Measurements from ENCODE around the gene SMURF2.

- TF ChIP-seq CTCF (conservative IDR thresholded peaks at IDR 0.05; ENCODE audit: low read depth, low read length) (no peak), RFX5 (IDR thresholded peaks at IDR 0.05; ENCODE audit: low read depth, low read length) (no peak), SMC3 (IDR thresholded peaks at IDR 0.05; ENCODE audit: low read depth, low read length) (no peak), CEBPB (IDR thresholded peaks at IDR 0.05; ENCODE audit: low read depth, low read length) (no peak), POLR2A (IDR thresholded peaks at IDR 0.05; ENCODE audit: low read depth, low read length) (no peak), ELK1 (IDR thresholded peaks at IDR 0.05; ENCODE audit: borderline replicate concordance, low read depth, low read length) (no peak), RAD21 (IDR thresholded peaks at IDR 0.05; ENCODE audit: low read length) (no peak), MAZ (IDR thresholded peaks at IDR 0.05; ENCODE audit: borderline replicate concordance, low read depth, low read length) (no peak), MXI1 (IDR thresholded peaks at IDR 0.05; ENCODE audit: borderline replicate concordance, low read depth, low read length) (no peak), USF2 (IDR thresholded peaks at IDR 0.05; ENCODE audit: low read depth, low read length) (no peak), CHD1 (IDR thresholded peaks at IDR 0.05; ENCODE audit: low read depth, low read length) (no peak), BHLHE40 (IDR thresholded peaks at IDR 0.05; ENCODE audit: low read depth, low read length) (no peak), NFE2L2 (IDR thresholded peaks at IDR 0.05; ENCODE audit: low read depth, low read length) (no peak)
These were observed 21.7 kb upstream of the SMURF2 start for GRCh38 chr17:64683796-64684195.

Data from IMR-90 (cell line).